CD14-positive monocyte (primary cell): ENCODE results near the gene SOCS1. TPM values are rescaled to one million over a fixed set of nuclear protein-coding genes. Genes with fewer than 3 reads are reported as not detected.

Source experiments
- DNase-seq, 3 donors: peaks; one replicate each; pipeline ENCODE4 v3.0.0-alpha.2; 2011 to 2022
- H2AFZ ChIP-seq: 2 replicates; pipeline ENCODE4 v1.6.0; 2012; ENCODE audit warnings: mild to moderate bottlenecking, low read depth, low read length, inconsistent platforms; ENCODE audit not compliant: insufficient read depth, poor library complexity, severe bottlenecking
- H3K27ac ChIP-seq, 2 donors: 1 replicate in 1 of 2; 2 replicates in 1 of 2; pipeline ENCODE4 v1.5.1; 2012 to 2013; ENCODE audit warnings: low read length in 2 of 2, control low read depth in 1 of 2, inconsistent platforms in 1 of 2, low read depth in 1 of 2, mild to moderate bottlenecking in 1 of 2
- H3K27me3 ChIP-seq, 2 donors: one replicate each; pipeline versions ENCODE4 v1.6.0 to v1.6.1; 2011 to 2013; ENCODE audit warnings: low read length in 2 of 2; ENCODE audit not compliant: control insufficient read depth in 2 of 2, insufficient read depth in 2 of 2
- H3K36me3 ChIP-seq, 2 donors: replicated peaks in 1 of 2; 1 replicate in 1 of 2; 2 replicates in 1 of 2; pipeline versions ENCODE4 v1.5.1 to v1.6.1; 2012 to 2013; ENCODE audit warnings: low read length in 2 of 2, control low read depth in 1 of 2, inconsistent platforms in 1 of 2, mild to moderate bottlenecking in 1 of 2; ENCODE audit not compliant: insufficient read depth in 2 of 2, control insufficient read depth in 1 of 2
- H3K4me1 ChIP-seq, 2 donors: 1 replicate in 1 of 2; 2 replicates in 1 of 2; pipeline versions ENCODE4 v1.5.1 to v1.6.1; 2012 to 2013; ENCODE audit warnings: low read length in 2 of 2, control low read depth in 1 of 2, inconsistent platforms in 1 of 2, mild to moderate bottlenecking in 1 of 2, moderate library complexity in 1 of 2; ENCODE audit not compliant: insufficient read depth in 2 of 2, control insufficient read depth in 1 of 2
- H3K4me2 ChIP-seq: replicated peaks from 2 replicates; pipeline ENCODE3; 2012; ENCODE audit warnings: low read length, moderate library complexity, mild to moderate bottlenecking; ENCODE audit not compliant: poor library complexity, severe bottlenecking; ENCODE audit errors: extremely low read depth
- H3K4me3 ChIP-seq, 3 experiments: fragments of 200-600 bp in 1 of 3; sonication (generic) in 1 of 3; replicated peaks in 1 of 3; 1 replicate in 2 of 3; 2 replicates in 1 of 3; pipeline ENCODE4 v1.5.1; 2011 to 2013; ENCODE audit warnings: low read length in 3 of 3, mild to moderate bottlenecking in 3 of 3, control low read depth in 2 of 3, low read depth in 2 of 3, inconsistent platforms in 1 of 3, moderate library complexity in 1 of 3
- H3K79me2 ChIP-seq: 2 replicates; pipeline ENCODE4 v1.6.0; 2012; ENCODE audit warnings: mild to moderate bottlenecking, control low read depth, inconsistent platforms, low read length, moderate library complexity; ENCODE audit not compliant: insufficient read depth
- H3K9ac ChIP-seq: 2 replicates; pipeline ENCODE4 v1.6.0; 2017; ENCODE audit warnings: low read length, mild to moderate bottlenecking; ENCODE audit not compliant: insufficient read depth, poor library complexity, severe bottlenecking
- H3K9me3 ChIP-seq, 2 donors: replicated peaks in 1 of 2; 1 replicate in 1 of 2; 2 replicates in 1 of 2; pipeline versions ENCODE4 v1.5.1 to v1.6.1; 2012 to 2013; ENCODE audit warnings: low read length in 2 of 2, control low read depth in 1 of 2; ENCODE audit not compliant: control insufficient read depth in 1 of 2, insufficient read depth in 1 of 2
- H4K20me1 ChIP-seq: 2 replicates; pipeline ENCODE4 v1.6.0; 2012; ENCODE audit warnings: mild to moderate bottlenecking, low read length, control low read depth, moderate library complexity; ENCODE audit not compliant: insufficient read depth
- H3K27ac Mint-ChIP-seq, 7 donors: one replicate each; pipeline ENCODE4 v1.8.0; 2020; ENCODE audit warnings: mild to moderate bottlenecking in 7 of 7, mixed read lengths in 7 of 7, moderate library complexity in 6 of 7, inconsistent platforms in 2 of 7
- H3K27me3 Mint-ChIP-seq, 3 donors: one replicate each; pipeline ENCODE4 v1.8.0; 2021 to 2022; ENCODE audit warnings: low read depth in 3 of 3, mild to moderate bottlenecking in 3 of 3, mixed read lengths in 3 of 3, moderate library complexity in 3 of 3, inconsistent platforms in 1 of 3
- H3K36me3 Mint-ChIP-seq, 2 donors: one replicate each; pipeline ENCODE4 v1.8.0; 2020; ENCODE audit warnings: mixed read lengths in 2 of 2, inconsistent platforms in 1 of 2, mild to moderate bottlenecking in 1 of 2
- H3K4me1 Mint-ChIP-seq: one replicate; pipeline ENCODE4 v1.8.0; 2020; ENCODE audit warnings: mild to moderate bottlenecking, mixed read lengths
- H3K4me3 Mint-ChIP-seq, 2 donors: one replicate each; pipeline ENCODE4 v1.8.0; 2020; ENCODE audit warnings: mild to moderate bottlenecking in 2 of 2, mixed read lengths in 2 of 2, moderate library complexity in 1 of 2
- H3K9me3 Mint-ChIP-seq, 7 donors: one replicate each; pipeline ENCODE4 v1.8.0; 2020 to 2022; ENCODE audit warnings: mixed read lengths in 7 of 7, mild to moderate bottlenecking in 6 of 7, moderate library complexity in 6 of 7, inconsistent platforms in 2 of 7
- CTCF ChIP-seq: fragments of 200-600 bp; IDR thresholded peaks from one replicate; pipeline ENCODE4 v1.8.0; 2022; ENCODE audit warnings: antibody characterized with exemption, mild to moderate bottlenecking
- WGBS: methylation state at CpG from one replicate; pipeline ENCODE4 v1.1.5; 2013; ENCODE audit warnings: missing lambda C conversion rate; ENCODE audit not compliant: insufficient coverage; 5-methylcytosine and 5-hydroxymethylcytosine counted together
- intact Hi-C, 2 donors: fragments of 100-400 bp; cut with micrococcal nuclease; formaldehyde crosslinking; loops; one replicate each; pipeline versions ENCODE4 v1.15.0 to v1.15.1; 2023
- polyA plus RNA-seq, 3 donors: library from polyadenylated mRNA; depleted of rRNA in 1 of 3; unstranded in 2 of 3; stranded (reverse) in 1 of 3; fragments of 300-500 nt in 2 of 3; fragments of >200 nt in 1 of 3; fragmentation: Illumina TruSeq in 2 of 3; gene quantifications; 1 replicate in 2 of 3; 2 replicates in 1 of 3; pipeline ENCODE4 v1.2.3, GENCODE V29; 2012 to 2021

SOCS1 gene
- polyA plus RNA-seq, 3 donors: 0.13 to 2.3 (median 0.35) TPM

GRCh38 chr16:11253009-11253994, 2.7 kb downstream of the SOCS1 start:
- Histone ChIP-seq H4K20me1 (peaks cover 3% of the 10 kb centered on the region), H3K27me3 (peaks cover 0 to 19% of the 10 kb centered on the region in 2 donors), H3K4me3 (no peak overlapping the region), H3K4me2 (no peak overlapping the region), H3K9me3 (no peaks in the 10 kb centered on the region), H3K36me3 (no peaks in the 10 kb centered on the region), H2AFZ (no peak overlapping the region), H3K79me2 (no peaks in the 10 kb centered on the region), H3K9ac (no peak overlapping the region), H3K27ac (no peak overlapping the region), H3K4me1 (peaks cover 21 to 33% of the 10 kb centered on the region in 2 donors)
- no CpG with 5 or more reads among the region's 5 CpGs for whole genome bisulfite sequencing
- Mint-ChIP-seq H3K4me1 (peaks cover 26% of the 10 kb centered on the region), H3K9me3 (peaks cover 0 to 3% (median 0%) of the 10 kb centered on the region in 7 donors), H3K27ac (peak overlapping the region in 1 of 7 donors; percentile 59), H3K27me3 (peaks cover 24 to 49% (median 35%) of the 10 kb centered on the region in 3 donors), H3K4me3 (peak overlapping the region in 1 of 2 donors; percentile 43), H3K36me3 (peaks cover 5% of the 10 kb centered on the region in 2 donors)
- DNase-seq: no peak
- TF ChIP-seq CTCF: no peak
- intact Hi-C loops: loop anchor here in 1 of 2 donors (10.0 kb wide), 1 partner anchor 49 kb away; no protein-coding TSS in a partner anchor

- Histone ChIP-seq H3K27me3 (peaks cover 0 to 16% of the 10 kb centered on the region in 2 donors), H3K36me3 (no peaks in the 10 kb centered on the region), H3K27ac (no peak overlapping the region), H3K4me3 (no peak overlapping the region), H3K9ac (no peak overlapping the region), H3K79me2 (no peaks in the 10 kb centered on the region), H4K20me1 (peaks cover 3% of the 10 kb centered on the region), H2AFZ (no peak overlapping the region), H3K4me1 (peaks cover 19 to 30% of the 10 kb centered on the region in 2 donors), H3K4me2 (no peak overlapping the region), H3K9me3 (no peaks in the 10 kb centered on the region)
- Mint-ChIP-seq H3K36me3 (peaks cover 5% of the 10 kb centered on the region in 2 donors), H3K9me3 (peaks cover 0 to 3% (median 0%) of the 10 kb centered on the region in 7 donors), H3K27me3 (peaks cover 22 to 44% (median 35%) of the 10 kb centered on the region in 3 donors), H3K4me3 (peak overlapping the region in 1 of 2 donors; percentile 43), H3K27ac (no peak overlapping the region), H3K4me1 (peaks cover 22% of the 10 kb centered on the region)
- intact Hi-C loops: loop anchor here in 1 of 2 donors (10.0 kb wide), 1 partner anchor 48 kb away; no protein-coding TSS in a partner anchor
- WGBS: 90% methylated on average over 8 of the region's 8 CpGs
- no peak for DNase-seq
- TF ChIP-seq CTCF: no peak
Measured at GRCh38 chr16:11252482-11252931, 3.5 kb downstream of the SOCS1 start.
